Thyroid gland (tissue), 4 donors: ENCODE results near the gene RPUSD1.

ENCODE experiments used
- CTCF ChIP-seq, 6 experiments: fragments of 200-600 bp in 3 of 6; fragments of 450-650 bp in 3 of 6; sonication (generic) in 3 of 6; IDR thresholded peaks; one replicate each; pipeline ENCODE4 v1.5.1; 2016 to 2019; ENCODE audit warnings: antibody characterized with exemption in 6 of 6, mild to moderate bottlenecking in 2 of 6, inconsistent platforms in 1 of 6, moderate library complexity in 1 of 6
- POLR2A ChIP-seq, 2 donors: fragments of 450-650 bp; IDR thresholded peaks; one replicate each; pipeline ENCODE4 v1.6.1; 2017; ENCODE audit warnings: antibody characterized with exemption in 2 of 2, mild to moderate bottlenecking in 2 of 2, moderate library complexity in 1 of 2

- TF ChIP-seq CTCF (IDR thresholded peaks at IDR 0.05) (no peak), POLR2A (IDR thresholded peaks at IDR 0.05) (no peak)
Observed at GRCh38 chr16:794853-795466, 6.8 kb upstream of the RPUSD1 start.
